Measurements from ENCODE around the gene ACP1. TPM values are rescaled to one million over a fixed set of nuclear protein-coding genes. Genes with fewer than 3 reads are reported as not detected.

The ACP1 gene
- total and polyA plus RNA-seq, 2 of the 8 experiments (the other 6 are each of a cell fraction or from before 2014, with no cell fraction given): 115 to 155 TPM

DNA sequence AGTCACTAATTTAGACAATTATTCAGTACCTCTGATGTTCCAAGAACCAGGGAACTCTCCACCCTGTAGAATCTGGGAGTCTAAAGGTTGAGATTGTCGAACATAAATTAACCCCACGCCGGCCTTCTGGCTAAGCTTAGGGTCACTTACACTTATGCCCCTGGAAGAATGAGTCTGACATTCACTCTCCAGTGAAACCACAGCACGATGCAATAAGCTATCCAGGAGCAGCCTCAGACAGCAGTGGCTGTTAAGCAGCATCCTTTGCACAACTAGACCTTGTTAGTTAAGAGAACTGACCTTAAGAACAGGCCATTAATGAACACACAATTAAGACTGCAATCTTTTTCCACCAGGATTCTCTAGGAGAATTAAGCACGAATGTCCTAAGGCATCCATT is 25.9 kb upstream of the ACP1 start:
- H3K4me1 ChIP-seq (replicated peaks in 1 of 4; ENCODE audit: control insufficient read depth in 3 of 4, insufficient read depth in 4 of 4, low read length in 3 of 4): peaks cover 0 to 3% (median under 1%) of the 10 kb centered on the region in 4 experiments; a peak in 1 of 7 replicates
- no peak overlapping the region for H3K9ac ChIP-seq (replicated peaks in 1 of 4; ENCODE audit: extremely low read depth in 1 of 4, low read depth in 3 of 4, low read length in 3 of 4)
- H3K14ac ChIP-seq (ENCODE audit: insufficient read length): no peak overlapping the region
- H4K8ac ChIP-seq (ENCODE audit: extremely low read depth, insufficient read depth, low read length): no peak overlapping the region
- TF ChIP-seq, protein P1, sequence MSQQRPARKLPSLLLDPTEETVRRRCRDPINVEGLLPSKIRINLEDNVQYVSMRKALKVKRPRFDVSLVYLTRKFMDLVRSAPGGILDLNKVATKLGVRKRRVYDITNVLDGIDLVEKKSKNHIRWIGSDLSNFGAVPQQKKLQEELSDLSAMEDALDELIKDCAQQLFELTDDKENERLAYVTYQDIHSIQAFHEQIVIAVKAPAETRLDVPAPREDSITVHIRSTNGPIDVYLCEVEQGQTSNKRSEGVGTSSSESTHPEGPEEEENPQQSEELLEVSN (IDR thresholded peaks at IDR 0.05): no peak
- no peak for TF ChIP-seq JUND (IDR thresholded peaks at IDR 0.05; ENCODE audit: low read length)
- no peak for TF ChIP-seq KDM4A (IDR thresholded peaks at IDR 0.05; ENCODE audit: low read depth, low read length, severe bottlenecking)
- no peak for TF ChIP-seq TAF7 (optimal IDR thresholded peaks at IDR 0.05; ENCODE audit: borderline replicate concordance, low read depth, low read length)
- TF ChIP-seq ZNF274 (IDR thresholded peaks at IDR 0.05; ENCODE audit: borderline replicate concordance, extremely low read depth, low read length): no peak
- TF ChIP-seq BRCA1 (IDR thresholded peaks at IDR 0.05; ENCODE audit: low read depth, low read length): no peak
- TF ChIP-seq CTBP2 (IDR thresholded peaks at IDR 0.05; ENCODE audit: borderline replicate concordance, insufficient read depth, insufficient read length, low read length): no peak
- TF ChIP-seq CREB1 (IDR thresholded peaks at IDR 0.05): no peak
- TF ChIP-seq POLR2AphosphoS5 (IDR thresholded peaks at IDR 0.05; ENCODE audit: low read depth, low read length): no peak
- no peak for TF ChIP-seq EP300 (IDR thresholded peaks at IDR 0.05; ENCODE audit: borderline replicate concordance in 1 of 2, low read depth in 2 of 2, low read length in 2 of 2)
- no peaks in the 10 kb centered on the region for H3K9me3 ChIP-seq (ENCODE audit: insufficient read depth in 2 of 2, low read depth in 1 of 2, low read length in 1 of 2)
- no peaks in the 10 kb centered on the region for H3K79me2 ChIP-seq (ENCODE audit: control insufficient read depth in 1 of 2, insufficient read depth in 2 of 2, low read length in 2 of 2)
- WGBS, 2 experiments (ENCODE audit: extremely low coverage in 1 of 2, insufficient coverage in 1 of 2, insufficient read length in 1 of 2, insufficient replicate concordance in 2 of 2, low coverage in 1 of 2, low lambda C conversion rate in 2 of 2, missing lambda C conversion rate in 1 of 2): 91% methylated on average over 5 of the region's 5 CpGs; no CpG with 5 or more reads in 1 of the 2 experiments
- no peaks in the 10 kb centered on the region; the same call in 1 of the 2 replicates for H3K23me2 ChIP-seq (ENCODE audit: low read depth, low read length)
- H4K5ac ChIP-seq (ENCODE audit: insufficient read length, low read depth, low read length): no peak overlapping the region
- no peak overlapping the region for H3K27ac ChIP-seq (ENCODE audit: low read depth, low read length)
- no peak overlapping the region for H2BK15ac ChIP-seq (ENCODE audit: low read length)
- FAIRE-seq (no peak), DNase-seq (ENCODE audit: low read depth in 1 of 2, low spot score in 2 of 2) (no peak)
- POLR2A ChIA-PET (ENCODE audit: partially characterized antibody): no interaction called here
- no peak overlapping the region for H3K18ac ChIP-seq (ENCODE audit: extremely low read depth, low read length)
- H2BK20ac ChIP-seq (ENCODE audit: low read length): no peak overlapping the region
- H2BK120ac ChIP-seq (replicated peaks; ENCODE audit: low read depth, low read length): no peak overlapping the region
- no peak overlapping the region for H3K56ac ChIP-seq (replicated peaks; ENCODE audit: insufficient read length, low read depth, low read length)
- H4K91ac ChIP-seq (replicated peaks; ENCODE audit: insufficient read length, low read length): no peak overlapping the region
- no peak overlapping the region for H2AFZ ChIP-seq (ENCODE audit: low read length)
- H3K4ac ChIP-seq (replicated peaks; ENCODE audit: insufficient read length, low read depth, low read length): no peak overlapping the region
- no peak overlapping the region for H2BK12ac ChIP-seq (ENCODE audit: low read depth, low read length)
- no peaks in the 10 kb centered on the region; the same call in 1 of the 2 replicates for H3K79me1 ChIP-seq (ENCODE audit: low read depth, low read length)
- peaks cover 0 to 2% of the 10 kb centered on the region in 2 experiments for H4K20me1 ChIP-seq (replicated peaks in 1 of 2; ENCODE audit: control insufficient read depth in 1 of 2, insufficient read depth in 2 of 2, low read length in 2 of 2)
- no peak overlapping the region for H2BK5ac ChIP-seq (ENCODE audit: low read depth, low read length)
- no peak overlapping the region for H2AK5ac ChIP-seq (ENCODE audit: low read depth, low read length)
- H3K36me3 ChIP-seq (ENCODE audit: control insufficient read depth in 2 of 4, insufficient read depth in 4 of 4, low read length in 3 of 4): peaks cover 0 to 10% (median 4%) of the 10 kb centered on the region in 4 experiments; a peak in 3 of 8 replicates
- no peak overlapping the region for H3K4me3 ChIP-seq (ENCODE audit: extremely low read depth in 1 of 4, insufficient read depth in 2 of 4, low read depth in 3 of 4, low read length in 4 of 4)
- CTCF ChIA-PET (ENCODE audit: partially characterized antibody): interaction anchor here (5.4 kb wide), 1 partner anchor 10 kb away, joined by 38 read pairs; no protein-coding TSS in a partner anchor
- H3K27me3 ChIP-seq (replicated peaks in 1 of 4; ENCODE audit: control insufficient read depth in 3 of 4, extremely low read depth in 1 of 4, insufficient read depth in 3 of 4, low read length in 3 of 4): no peaks in the 10 kb centered on the region
- H3K4me2 ChIP-seq (ENCODE audit: insufficient read depth in 1 of 2, low read depth in 2 of 2, low read length in 2 of 2): no peak overlapping the region
- no peak overlapping the region for H3K23ac ChIP-seq (ENCODE audit: insufficient read length)

Measured in H1 (cell line).